ENCODE data around the gene C10orf62.

The C10orf62 gene

DNA sequence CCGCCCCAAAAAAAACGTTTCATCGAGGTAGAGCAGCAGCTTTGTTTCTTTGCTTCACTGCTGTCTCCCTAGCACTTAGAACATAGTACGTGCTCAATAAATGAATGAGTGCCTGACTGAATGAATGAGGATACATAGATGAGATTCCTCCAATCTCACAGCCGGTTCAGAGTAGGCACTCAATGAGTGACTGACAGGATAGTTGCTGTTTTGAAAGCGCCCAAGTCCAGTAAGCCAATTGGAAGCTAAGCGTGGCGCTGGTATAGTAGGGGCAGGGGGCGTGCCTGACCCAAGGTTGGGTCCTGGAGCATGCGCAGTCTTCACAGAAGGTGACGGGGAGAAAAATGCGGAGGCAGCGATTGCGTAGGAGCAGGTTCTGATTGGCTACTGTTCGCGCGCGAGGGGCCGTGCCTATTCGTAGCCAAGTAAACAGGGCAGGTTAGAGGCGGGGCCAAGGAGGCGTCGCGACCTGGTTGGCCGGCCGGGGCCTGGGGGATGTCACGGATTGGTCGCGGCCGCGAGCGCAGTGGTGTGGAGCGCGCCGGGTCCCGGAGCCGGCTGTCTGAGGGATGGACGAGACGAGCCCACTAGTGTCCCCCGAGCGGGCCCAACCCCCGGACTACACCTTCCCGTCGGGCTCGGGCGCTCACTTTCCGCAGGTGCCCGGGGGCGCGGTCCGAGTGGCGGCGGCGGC, 50.8 kb downstream of the C10orf62 start, which contains the start of gene PI4K2A (continued):
- TF ChIP-seq ZNF19 (tag by site-specific recombination; IDR thresholded peaks at IDR 0.05; ENCODE audit: low read depth) = no peak
- peak; percentile 96 for TF ChIP-seq ZNF621 (tag by site-specific recombination; IDR thresholded peaks at IDR 0.05)
- TF ChIP-seq PRDM4 (tag by site-specific recombination; IDR thresholded peaks at IDR 0.05) = no peak
- no peak for TF ChIP-seq ZNF830 (tag by site-specific recombination; IDR thresholded peaks at IDR 0.05; ENCODE audit: low read depth)
- TF ChIP-seq TRIM28 (IDR thresholded peaks at IDR 0.05; ENCODE audit: borderline replicate concordance, low read length) = peak; percentile 17; the same call in 1 of the 2 replicates
- TF ChIP-seq ZNF692 (tag by site-specific recombination; IDR thresholded peaks at IDR 0.05) = no peak
- no peak for TF ChIP-seq ZNF571 (tag by site-specific recombination; IDR thresholded peaks at IDR 0.05)
- peak; percentile 73 for TF ChIP-seq PRDM10 (tag by site-specific recombination; IDR thresholded peaks at IDR 0.05)
- TF ChIP-seq, protein P1, sequence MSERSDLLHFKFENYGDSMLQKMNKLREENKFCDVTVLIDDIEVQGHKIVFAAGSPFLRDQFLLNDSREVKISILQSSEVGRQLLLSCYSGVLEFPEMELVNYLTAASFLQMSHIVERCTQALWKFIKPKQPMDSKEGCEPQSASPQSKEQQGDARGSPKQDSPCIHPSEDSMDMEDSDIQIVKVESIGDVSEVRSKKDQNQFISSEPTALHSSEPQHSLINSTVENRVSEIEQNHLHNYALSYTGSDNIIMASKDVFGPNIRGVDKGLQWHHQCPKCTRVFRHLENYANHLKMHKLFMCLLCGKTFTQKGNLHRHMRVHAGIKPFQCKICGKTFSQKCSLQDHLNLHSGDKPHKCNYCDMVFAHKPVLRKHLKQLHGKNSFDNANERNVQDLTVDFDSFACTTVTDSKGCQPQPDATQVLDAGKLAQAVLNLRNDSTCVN (tag by site-specific recombination; optimal IDR thresholded peaks at IDR 0.05) = peak; percentile 95
- peak; percentile 97 for TF ChIP-seq KLF9 (tag by site-specific recombination; IDR thresholded peaks at IDR 0.05; ENCODE audit: low read depth)
- no peak for TF ChIP-seq ZNF248 (tag by site-specific recombination; IDR thresholded peaks at IDR 0.05)
- TF ChIP-seq KLF10 (tag by site-specific recombination; IDR thresholded peaks at IDR 0.05) = peak; percentile 73; the same call in 1 of the 2 replicates
- peak; percentile 89 for TF ChIP-seq SP3 (tag by site-specific recombination; IDR thresholded peaks at IDR 0.05)
- TF ChIP-seq, protein P2, sequence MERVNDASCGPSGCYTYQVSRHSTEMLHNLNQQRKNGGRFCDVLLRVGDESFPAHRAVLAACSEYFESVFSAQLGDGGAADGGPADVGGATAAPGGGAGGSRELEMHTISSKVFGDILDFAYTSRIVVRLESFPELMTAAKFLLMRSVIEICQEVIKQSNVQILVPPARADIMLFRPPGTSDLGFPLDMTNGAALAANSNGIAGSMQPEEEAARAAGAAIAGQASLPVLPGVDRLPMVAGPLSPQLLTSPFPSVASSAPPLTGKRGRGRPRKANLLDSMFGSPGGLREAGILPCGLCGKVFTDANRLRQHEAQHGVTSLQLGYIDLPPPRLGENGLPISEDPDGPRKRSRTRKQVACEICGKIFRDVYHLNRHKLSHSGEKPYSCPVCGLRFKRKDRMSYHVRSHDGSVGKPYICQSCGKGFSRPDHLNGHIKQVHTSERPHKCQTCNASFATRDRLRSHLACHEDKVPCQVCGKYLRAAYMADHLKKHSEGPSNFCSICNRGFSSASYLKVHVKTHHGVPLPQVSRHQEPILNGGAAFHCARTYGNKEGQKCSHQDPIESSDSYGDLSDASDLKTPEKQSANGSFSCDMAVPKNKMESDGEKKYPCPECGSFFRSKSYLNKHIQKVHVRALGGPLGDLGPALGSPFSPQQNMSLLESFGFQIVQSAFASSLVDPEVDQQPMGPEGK (tag by site-specific recombination; IDR thresholded peaks at IDR 0.05) = 0 out of 2 replicates have a peak, but pooled peaks have one; percentile 37
- TF ChIP-seq ZNF521 (tag by site-specific recombination; IDR thresholded peaks at IDR 0.05) = no peak

Data from HEK293 (cell line).